Ishikawa (cell line): ENCODE measurements around the gene BIRC5.

Experiments
- CEBPB ChIP-seq: IDR thresholded peaks from 2 replicates; pipeline ENCODE4 v1.6.1; 2012
- CREB1 ChIP-seq: IDR thresholded peaks from 2 replicates; pipeline ENCODE4 v1.6.1; 2012; ENCODE audit warnings: low read depth
- EP300 ChIP-seq: IDR thresholded peaks from 2 replicates; pipeline ENCODE4 v1.6.1; 2012; ENCODE audit warnings: borderline replicate concordance
- FOXM1 ChIP-seq: IDR thresholded peaks from 2 replicates; pipeline ENCODE4 v1.6.1; 2012; ENCODE audit warnings: low read depth, borderline replicate concordance
- NFIC ChIP-seq: IDR thresholded peaks from 2 replicates; pipeline ENCODE4 v1.6.1; 2012
- RAD21 ChIP-seq: IDR thresholded peaks from 2 replicates; pipeline ENCODE4 v1.6.1; 2012; ENCODE audit warnings: low read depth
- REST ChIP-seq: IDR thresholded peaks from 2 replicates; pipeline ENCODE4 v1.6.1; 2012; ENCODE audit warnings: low read depth, mild to moderate bottlenecking
- TAF1 ChIP-seq: IDR thresholded peaks from 2 replicates; pipeline ENCODE4 v1.6.1; 2012; ENCODE audit warnings: low read depth, mild to moderate bottlenecking
- TCF12 ChIP-seq: IDR thresholded peaks from 2 replicates; pipeline ENCODE4 v1.6.1; 2012; ENCODE audit warnings: low read depth
- YY1 ChIP-seq: IDR thresholded peaks from 2 replicates; pipeline ENCODE4 v1.6.1; 2012; ENCODE audit warnings: low read depth
- TF ChIP-seq, protein P1 (sequence below): IDR thresholded peaks from 2 replicates; pipeline ENCODE4 v1.6.1; 2012

DNA sequence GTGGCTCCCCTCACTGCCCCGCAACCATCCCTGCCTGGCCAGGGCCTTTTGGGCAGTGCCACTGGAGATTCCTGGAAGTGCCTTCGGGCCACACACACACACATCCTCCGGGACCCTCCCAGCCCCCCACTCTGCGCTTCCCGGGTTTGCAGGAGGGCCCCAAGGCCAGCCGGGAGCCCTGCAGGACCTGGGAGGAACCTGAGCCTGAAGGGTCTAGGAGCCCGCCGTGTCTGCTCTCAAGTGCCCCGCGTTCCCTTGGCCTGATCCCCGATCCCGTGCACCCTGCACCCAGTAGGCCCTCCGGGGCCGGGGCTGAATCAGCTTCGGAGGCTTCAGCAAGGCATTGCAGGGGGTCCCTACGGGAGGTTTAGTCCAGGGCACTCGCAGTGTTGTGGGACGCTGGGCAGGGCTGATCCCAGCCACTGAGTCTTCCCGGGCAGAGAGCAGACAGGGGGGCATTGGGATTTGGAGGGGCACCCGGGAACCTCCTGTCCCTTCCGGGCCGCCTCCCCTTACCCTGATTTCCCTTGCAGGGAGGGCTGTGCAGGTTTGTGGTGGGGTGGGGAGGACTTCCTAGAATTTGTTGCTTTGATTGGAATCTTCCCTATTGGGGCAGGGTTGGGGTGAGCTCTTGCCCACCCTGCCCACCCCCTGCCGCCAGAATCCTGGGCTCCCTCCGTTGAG lies 54.3 kb downstream of the BIRC5 start:
- no peak for TF ChIP-seq NFIC
- no peak for TF ChIP-seq CEBPB
- TF ChIP-seq, protein P1, sequence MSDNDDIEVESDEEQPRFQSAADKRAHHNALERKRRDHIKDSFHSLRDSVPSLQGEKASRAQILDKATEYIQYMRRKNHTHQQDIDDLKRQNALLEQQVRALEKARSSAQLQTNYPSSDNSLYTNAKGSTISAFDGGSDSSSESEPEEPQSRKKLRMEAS, result no peak
- TF ChIP-seq CREB1, result no peak
- no peak for TF ChIP-seq TCF12
- no peak for TF ChIP-seq YY1
- no peak for TF ChIP-seq REST
- TF ChIP-seq TAF1, result no peak
- no peak for TF ChIP-seq RAD21
- TF ChIP-seq FOXM1, result no peak
- no peak for TF ChIP-seq EP300
